ENCODE results near the gene SCAPER. TPM values are rescaled to one million over a fixed set of nuclear protein-coding genes. Genes with fewer than 3 reads are reported as not detected.

The SCAPER gene
- total RNA-seq, 1 donor from 2014 or later, result 58.0 TPM

DNA sequence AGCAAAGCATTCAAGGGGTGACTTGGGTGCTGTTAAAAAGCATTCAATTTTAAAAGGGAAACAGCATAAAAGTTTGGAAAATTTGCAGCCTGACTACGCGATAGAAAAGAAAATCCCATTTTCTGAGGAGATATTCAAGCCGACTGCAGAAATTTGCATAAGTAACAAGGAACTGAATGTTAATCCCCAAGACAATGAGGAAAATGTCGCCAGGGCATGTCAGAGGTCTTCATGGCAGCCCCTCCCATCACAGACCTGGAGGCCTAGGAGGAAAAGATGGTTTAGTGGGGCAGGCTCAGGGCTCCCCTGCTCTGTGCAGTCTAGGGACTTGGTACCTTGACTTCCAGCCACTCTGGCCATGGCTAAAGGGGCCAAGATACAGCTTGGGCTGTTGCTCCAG lies 475.5 kb downstream of the SCAPER start:
- no peak overlapping the region for H3K27ac Mint-ChIP-seq (ENCODE audit: unreplicated experiment)
- peaks cover 6% of the 10 kb centered on the region for H3K4me1 Mint-ChIP-seq (ENCODE audit: low read depth, unreplicated experiment)
- peaks cover 22% of the 10 kb centered on the region for H3K36me3 Mint-ChIP-seq (ENCODE audit: unreplicated experiment)
- no peaks in the 10 kb centered on the region for H3K27me3 Mint-ChIP-seq (ENCODE audit: unreplicated experiment)
- no peak for DNase-seq
- no peak overlapping the region for H3K4me3 Mint-ChIP-seq (ENCODE audit: unreplicated experiment)
- TF ChIP-seq, protein P1, sequence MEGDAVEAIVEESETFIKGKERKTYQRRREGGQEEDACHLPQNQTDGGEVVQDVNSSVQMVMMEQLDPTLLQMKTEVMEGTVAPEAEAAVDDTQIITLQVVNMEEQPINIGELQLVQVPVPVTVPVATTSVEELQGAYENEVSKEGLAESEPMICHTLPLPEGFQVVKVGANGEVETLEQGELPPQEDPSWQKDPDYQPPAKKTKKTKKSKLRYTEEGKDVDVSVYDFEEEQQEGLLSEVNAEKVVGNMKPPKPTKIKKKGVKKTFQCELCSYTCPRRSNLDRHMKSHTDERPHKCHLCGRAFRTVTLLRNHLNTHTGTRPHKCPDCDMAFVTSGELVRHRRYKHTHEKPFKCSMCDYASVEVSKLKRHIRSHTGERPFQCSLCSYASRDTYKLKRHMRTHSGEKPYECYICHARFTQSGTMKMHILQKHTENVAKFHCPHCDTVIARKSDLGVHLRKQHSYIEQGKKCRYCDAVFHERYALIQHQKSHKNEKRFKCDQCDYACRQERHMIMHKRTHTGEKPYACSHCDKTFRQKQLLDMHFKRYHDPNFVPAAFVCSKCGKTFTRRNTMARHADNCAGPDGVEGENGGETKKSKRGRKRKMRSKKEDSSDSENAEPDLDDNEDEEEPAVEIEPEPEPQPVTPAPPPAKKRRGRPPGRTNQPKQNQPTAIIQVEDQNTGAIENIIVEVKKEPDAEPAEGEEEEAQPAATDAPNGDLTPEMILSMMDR (IDR thresholded peaks at IDR 0.05; ENCODE audit: partially characterized antibody, unreplicated experiment), result no peak
- H3K9me3 Mint-ChIP-seq (ENCODE audit: unreplicated experiment), result peaks cover 1% of the 10 kb centered on the region

DNA sequence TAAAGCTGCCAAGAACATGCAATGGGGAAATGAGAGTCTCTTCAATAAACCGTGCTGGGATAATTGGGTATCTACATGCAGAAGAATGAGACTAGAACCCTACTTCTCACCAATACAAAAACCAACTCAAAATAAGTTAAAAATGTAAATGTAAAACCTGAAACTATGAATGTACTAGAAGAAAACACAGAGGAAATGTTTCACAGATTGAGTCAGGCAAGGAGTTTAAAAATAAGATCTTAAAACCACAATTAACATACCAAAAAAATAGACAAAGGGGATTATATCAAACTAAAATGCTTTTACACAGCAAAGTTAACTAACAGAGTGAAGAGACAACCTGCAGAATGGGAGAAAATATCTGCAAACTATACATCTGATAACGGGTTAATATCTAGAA lies 478.2 kb downstream of the SCAPER start:
- no peak overlapping the region for H3K27ac Mint-ChIP-seq (ENCODE audit: unreplicated experiment)
- no peaks in the 10 kb centered on the region for H3K27me3 Mint-ChIP-seq (ENCODE audit: unreplicated experiment)
- peaks cover 5% of the 10 kb centered on the region for H3K9me3 Mint-ChIP-seq (ENCODE audit: unreplicated experiment)
- TF ChIP-seq, protein P1 (IDR thresholded peaks at IDR 0.05; ENCODE audit: partially characterized antibody, unreplicated experiment), result no peak
- no peak for DNase-seq
- peaks cover 22% of the 10 kb centered on the region for H3K36me3 Mint-ChIP-seq (ENCODE audit: unreplicated experiment)
- no peak overlapping the region for H3K4me3 Mint-ChIP-seq (ENCODE audit: unreplicated experiment)
- peaks cover 1% of the 10 kb centered on the region for H3K4me1 Mint-ChIP-seq (ENCODE audit: low read depth, unreplicated experiment)

DNA sequence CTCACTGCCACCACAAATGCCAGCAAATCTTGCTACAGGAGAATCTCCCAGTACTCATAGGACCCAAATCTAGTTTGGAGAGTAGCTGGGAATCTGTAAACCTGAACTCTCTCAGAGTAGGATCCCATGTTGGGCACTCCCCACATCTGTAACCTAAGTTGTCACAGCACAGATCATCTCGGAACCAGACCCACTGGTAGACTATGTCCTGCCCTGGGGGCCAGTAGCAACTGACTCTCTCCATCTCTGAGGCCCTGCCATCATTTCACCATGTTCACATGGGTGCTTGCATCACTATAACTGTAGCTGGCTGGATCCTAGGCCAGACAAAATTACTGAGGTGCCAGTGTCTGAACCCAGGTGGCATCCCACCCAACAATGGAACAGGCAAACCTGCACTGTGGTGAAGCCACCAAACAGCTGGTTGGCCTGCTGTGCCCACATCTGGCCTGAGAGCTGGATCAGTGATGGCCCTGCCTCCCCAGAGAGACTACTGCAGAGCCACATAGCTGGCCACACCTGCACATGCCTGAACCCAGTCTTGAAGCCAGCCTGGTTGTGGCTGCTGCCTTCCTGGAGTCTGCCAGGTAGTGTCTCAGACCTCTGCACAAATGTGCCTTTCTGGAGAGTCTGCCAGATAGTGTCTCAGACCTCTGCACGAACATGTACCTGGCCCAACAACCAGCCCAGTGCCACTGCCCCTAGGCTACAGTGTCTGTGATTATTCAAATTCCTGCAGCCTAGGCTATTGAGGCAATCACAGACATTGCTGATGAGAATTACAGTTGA lies 486.6 kb downstream of the SCAPER start:
- Mint-ChIP-seq H3K9me3 (ENCODE audit: unreplicated experiment) (peaks cover 4% of the 10 kb centered on the region), H3K4me3 (ENCODE audit: unreplicated experiment) (no peak overlapping the region), H3K36me3 (ENCODE audit: unreplicated experiment) (no peaks in the 10 kb centered on the region), H3K27me3 (ENCODE audit: unreplicated experiment) (no peaks in the 10 kb centered on the region), H3K27ac (ENCODE audit: unreplicated experiment) (no peak overlapping the region), H3K4me1 (ENCODE audit: low read depth, unreplicated experiment) (no peaks in the 10 kb centered on the region)
- no peak for DNase-seq
- TF ChIP-seq, protein P1 (IDR thresholded peaks at IDR 0.05; ENCODE audit: partially characterized antibody, unreplicated experiment), result no peak

DNA sequence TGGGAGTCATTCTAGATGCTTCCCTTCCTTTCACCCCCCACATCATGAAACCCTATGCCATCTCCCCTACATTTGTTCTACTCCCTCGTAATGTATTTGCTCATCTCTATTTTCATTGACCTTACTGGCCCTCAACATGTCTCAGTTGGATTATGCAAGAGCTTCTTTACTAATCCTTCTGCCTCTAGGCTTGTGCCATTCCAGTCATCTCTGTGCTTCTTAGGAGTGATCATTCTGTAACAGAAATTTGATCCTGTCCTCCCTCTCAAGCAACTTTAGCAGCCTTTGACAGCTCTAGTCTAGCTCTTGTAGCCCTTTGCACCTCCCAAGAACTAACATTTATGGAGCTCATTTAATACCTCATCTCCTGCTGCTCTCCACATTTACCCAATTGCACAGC lies 503.9 kb downstream of the SCAPER start:
- no peaks in the 10 kb centered on the region for H3K36me3 Mint-ChIP-seq (ENCODE audit: unreplicated experiment)
- DNase-seq, result no peak
- H3K9me3 Mint-ChIP-seq (ENCODE audit: unreplicated experiment), result no peaks in the 10 kb centered on the region
- H3K4me3 Mint-ChIP-seq (ENCODE audit: unreplicated experiment), result no peak overlapping the region
- no peaks in the 10 kb centered on the region for H3K4me1 Mint-ChIP-seq (ENCODE audit: low read depth, unreplicated experiment)
- TF ChIP-seq, protein P1 (IDR thresholded peaks at IDR 0.05; ENCODE audit: partially characterized antibody, unreplicated experiment), result no peak
- H3K27ac Mint-ChIP-seq (ENCODE audit: unreplicated experiment), result no peak overlapping the region
- no peaks in the 10 kb centered on the region for H3K27me3 Mint-ChIP-seq (ENCODE audit: unreplicated experiment)

DNA sequence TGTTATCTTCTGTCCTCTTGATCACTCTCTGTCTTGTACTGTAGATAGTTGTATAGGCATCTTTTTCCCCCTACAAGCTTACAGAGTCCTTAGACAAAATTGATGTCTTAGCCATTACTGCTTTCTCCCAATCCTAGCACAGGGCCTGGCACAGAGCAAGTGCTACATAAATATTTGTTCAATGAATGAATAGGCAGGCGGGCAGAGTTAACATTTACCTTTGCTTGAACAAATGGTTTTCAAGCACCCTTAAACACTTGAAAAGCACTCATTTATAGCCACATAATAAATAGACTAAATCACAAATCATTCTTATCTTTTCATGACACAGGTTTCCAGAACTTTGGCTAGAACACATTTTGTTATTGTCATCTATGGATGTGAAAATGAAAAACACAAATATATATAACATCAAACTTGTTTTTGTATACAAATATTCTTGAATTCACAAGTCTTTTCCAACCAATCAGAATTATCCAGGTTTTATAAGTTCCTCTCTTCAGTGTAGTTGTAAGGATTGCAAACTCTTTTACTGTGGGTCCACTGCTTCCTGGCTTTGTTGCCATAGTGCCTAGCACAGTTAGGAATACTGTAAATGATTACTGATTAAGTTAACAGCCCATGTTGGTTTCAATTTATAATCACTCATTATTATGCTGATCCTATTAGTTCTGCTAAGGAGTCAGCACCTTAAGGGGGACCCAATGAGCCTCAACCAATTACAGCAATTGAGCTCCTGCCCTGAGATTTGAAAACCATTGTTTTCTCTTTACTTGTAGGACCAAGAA lies 506.6 kb downstream of the SCAPER start:
- H3K9me3 Mint-ChIP-seq (ENCODE audit: unreplicated experiment), result no peaks in the 10 kb centered on the region
- H3K27me3 Mint-ChIP-seq (ENCODE audit: unreplicated experiment), result no peaks in the 10 kb centered on the region
- no peaks in the 10 kb centered on the region for H3K36me3 Mint-ChIP-seq (ENCODE audit: unreplicated experiment)
- no peak for DNase-seq
- no peaks in the 10 kb centered on the region for H3K4me1 Mint-ChIP-seq (ENCODE audit: low read depth, unreplicated experiment)
- H3K27ac Mint-ChIP-seq (ENCODE audit: unreplicated experiment), result no peak overlapping the region
- TF ChIP-seq, protein P1 (IDR thresholded peaks at IDR 0.05; ENCODE audit: partially characterized antibody, unreplicated experiment), result no peak
- H3K4me3 Mint-ChIP-seq (ENCODE audit: unreplicated experiment), result no peak overlapping the region
